ENCODE results near the gene CGREF1. TPM values are rescaled to one million over a fixed set of nuclear protein-coding genes. Genes with fewer than 3 reads are reported as not detected.

The CGREF1 gene
- total RNA-seq, 2 experiments from 2014 or later: not detected

DNA sequence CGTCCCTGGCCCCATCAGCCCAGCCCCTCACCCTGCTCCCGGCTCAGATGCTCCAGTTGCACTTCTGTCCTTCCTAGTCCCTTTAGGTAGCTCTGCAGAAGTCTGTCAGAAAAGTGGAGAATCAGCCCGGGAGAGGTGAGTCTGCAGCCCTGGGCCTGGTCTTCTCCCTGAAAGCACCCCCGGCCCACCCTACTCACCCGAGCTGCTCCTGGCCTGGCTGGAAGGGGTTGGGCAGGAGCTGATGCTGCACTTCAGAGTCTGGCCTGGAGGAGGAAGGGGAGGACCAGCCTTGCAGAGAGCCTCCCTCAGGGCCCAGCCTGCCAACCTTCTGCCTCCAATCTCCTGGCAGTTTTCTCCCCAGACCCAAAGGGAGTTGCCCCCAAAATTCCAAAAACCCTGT is 16.6 kb downstream of the CGREF1 start:
- Histone ChIP-seq H3K36me3 (ENCODE audit: insufficient read depth, low read length) (no peaks in the 10 kb centered on the region), H3K4me3 (ENCODE audit: low read depth, low read length, poor library complexity, severe bottlenecking) (no peak overlapping the region), H3K9me2 (ENCODE audit: insufficient read depth, low read length) (no peaks in the 10 kb centered on the region), H3K9me3 (ENCODE audit: low read length) (no peaks in the 10 kb centered on the region), H3K4me2 (ENCODE audit: low read length) (no peak overlapping the region), H3K4me1 (ENCODE audit: insufficient read depth, low read length, poor library complexity, severe bottlenecking) (peaks cover 10% of the 10 kb centered on the region), H2AFZ (ENCODE audit: low read length) (no peak overlapping the region), H4K20me1 (ENCODE audit: insufficient read depth, low read length) (no peaks in the 10 kb centered on the region), H3K79me2 (ENCODE audit: insufficient read depth, low read depth, low read length) (no peaks in the 10 kb centered on the region), H3K27ac (ENCODE audit: low read depth, low read length, poor library complexity, severe bottlenecking) (no peak overlapping the region)
- no peak for DNase-seq (ENCODE audit: low spot score)
- no TSS peak for BruUV-seq (replicated peaks)
- TF ChIP-seq EZH2phosphoT487 (IDR thresholded peaks at IDR 0.05; ENCODE audit: borderline replicate concordance, low read depth, low read length): no peak
- TF ChIP-seq, protein P1, sequence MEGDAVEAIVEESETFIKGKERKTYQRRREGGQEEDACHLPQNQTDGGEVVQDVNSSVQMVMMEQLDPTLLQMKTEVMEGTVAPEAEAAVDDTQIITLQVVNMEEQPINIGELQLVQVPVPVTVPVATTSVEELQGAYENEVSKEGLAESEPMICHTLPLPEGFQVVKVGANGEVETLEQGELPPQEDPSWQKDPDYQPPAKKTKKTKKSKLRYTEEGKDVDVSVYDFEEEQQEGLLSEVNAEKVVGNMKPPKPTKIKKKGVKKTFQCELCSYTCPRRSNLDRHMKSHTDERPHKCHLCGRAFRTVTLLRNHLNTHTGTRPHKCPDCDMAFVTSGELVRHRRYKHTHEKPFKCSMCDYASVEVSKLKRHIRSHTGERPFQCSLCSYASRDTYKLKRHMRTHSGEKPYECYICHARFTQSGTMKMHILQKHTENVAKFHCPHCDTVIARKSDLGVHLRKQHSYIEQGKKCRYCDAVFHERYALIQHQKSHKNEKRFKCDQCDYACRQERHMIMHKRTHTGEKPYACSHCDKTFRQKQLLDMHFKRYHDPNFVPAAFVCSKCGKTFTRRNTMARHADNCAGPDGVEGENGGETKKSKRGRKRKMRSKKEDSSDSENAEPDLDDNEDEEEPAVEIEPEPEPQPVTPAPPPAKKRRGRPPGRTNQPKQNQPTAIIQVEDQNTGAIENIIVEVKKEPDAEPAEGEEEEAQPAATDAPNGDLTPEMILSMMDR (conservative IDR thresholded peaks at IDR 0.05; ENCODE audit: low read length): no peak
- ChIA-PET CTCF (ENCODE audit: unreplicated experiment) (interaction anchor here (1.2 kb wide), 1 partner anchor 68 kb away, joined by 3 read pairs; no protein-coding TSS in a partner anchor), POLR2A (interaction anchor here (0.6 kb wide), 1 partner anchor 298 kb away, joined by 4 read pairs; no protein-coding TSS in a partner anchor)
- intact Hi-C loops (cut with micrococcal nuclease; ENCODE audit: unreplicated experiment): no loop called here

DNA sequence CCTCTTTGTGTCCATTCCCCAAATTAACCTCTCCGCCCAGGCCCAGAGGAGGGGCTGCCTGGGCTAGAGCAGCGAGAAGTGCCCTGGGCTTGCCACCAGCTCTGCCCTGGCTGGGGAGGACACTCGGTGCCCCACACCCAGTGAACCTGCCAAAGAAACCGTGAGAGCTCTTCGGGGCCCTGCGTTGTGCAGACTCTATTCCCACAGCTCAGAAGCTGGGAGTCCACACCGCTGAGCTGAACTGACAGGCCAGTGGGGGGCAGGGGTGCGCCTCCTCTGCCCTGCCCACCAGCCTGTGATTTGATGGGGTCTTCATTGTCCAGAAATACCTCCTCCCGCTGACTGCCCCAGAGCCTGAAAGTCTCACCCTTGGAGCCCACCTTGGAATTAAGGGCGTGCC is 18.9 kb downstream of the CGREF1 start:
- no peaks in the 10 kb centered on the region for H4K20me1 ChIP-seq (ENCODE audit: insufficient read depth, low read length)
- no peak for DNase-seq (ENCODE audit: low spot score)
- POLR2A ChIA-PET: no interaction called here
- intact Hi-C loops (cut with micrococcal nuclease; ENCODE audit: unreplicated experiment): no loop called here
- H3K4me3 ChIP-seq (ENCODE audit: low read depth, low read length, poor library complexity, severe bottlenecking): no peak overlapping the region
- H2AFZ ChIP-seq (ENCODE audit: low read length): no peak overlapping the region
- no peak overlapping the region for H3K4me2 ChIP-seq (ENCODE audit: low read length)
- no peak for TF ChIP-seq EZH2phosphoT487 (IDR thresholded peaks at IDR 0.05; ENCODE audit: borderline replicate concordance, low read depth, low read length)
- TF ChIP-seq, protein P1 (conservative IDR thresholded peaks at IDR 0.05; ENCODE audit: low read length): peak; percentile 37; the same call in 1 of the 2 replicates
- no peaks in the 10 kb centered on the region for H3K9me2 ChIP-seq (ENCODE audit: insufficient read depth, low read length)
- BruUV-seq (replicated peaks): no TSS peak
- H3K27ac ChIP-seq (ENCODE audit: low read depth, low read length, poor library complexity, severe bottlenecking): no peak overlapping the region
- H3K36me3 ChIP-seq (ENCODE audit: insufficient read depth, low read length): no peaks in the 10 kb centered on the region
- no peaks in the 10 kb centered on the region for H3K79me2 ChIP-seq (ENCODE audit: insufficient read depth, low read depth, low read length)
- CTCF ChIA-PET (ENCODE audit: unreplicated experiment): interaction anchor here (1.1 to 1.2 kb wide), 3 partner anchors 33 to 179 kb away, joined by 3 to 6 read pairs (median 3); no protein-coding TSS in a partner anchor
- peaks cover 14% of the 10 kb centered on the region for H3K4me1 ChIP-seq (ENCODE audit: insufficient read depth, low read length, poor library complexity, severe bottlenecking)
- no peaks in the 10 kb centered on the region for H3K9me3 ChIP-seq (ENCODE audit: low read length)

DNA sequence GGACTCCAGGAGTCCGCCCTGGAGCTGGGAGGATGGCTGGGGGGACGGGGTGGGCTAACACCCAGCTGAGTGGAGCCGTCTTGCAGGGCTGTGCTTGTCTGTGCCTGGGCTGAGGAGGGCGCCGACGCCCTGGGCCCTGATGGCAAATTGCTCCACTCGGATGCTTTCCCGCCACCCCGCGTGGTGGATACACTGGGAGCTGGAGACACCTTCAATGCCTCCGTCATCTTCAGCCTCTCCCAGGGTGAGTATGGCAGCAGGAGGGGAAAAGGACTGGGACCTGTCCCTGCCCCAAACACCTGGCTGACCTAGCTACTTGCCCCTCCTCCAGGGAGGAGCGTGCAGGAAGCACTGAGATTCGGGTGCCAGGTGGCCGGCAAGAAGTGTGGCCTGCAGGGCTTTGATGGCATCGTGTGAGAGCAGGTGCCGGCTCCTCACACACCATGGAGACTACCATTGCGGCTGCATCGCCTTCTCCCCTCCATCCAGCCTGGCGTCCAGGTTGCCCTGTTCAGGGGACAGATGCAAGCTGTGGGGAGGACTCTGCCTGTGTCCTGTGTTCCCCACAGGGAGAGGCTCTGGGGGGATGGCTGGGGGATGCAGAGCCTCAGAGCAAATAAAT is 19.5 kb downstream of the CGREF1 start:
- Histone ChIP-seq H3K4me1 (ENCODE audit: insufficient read depth, low read length, poor library complexity, severe bottlenecking) (peaks cover 14% of the 10 kb centered on the region), H3K4me3 (ENCODE audit: low read depth, low read length, poor library complexity, severe bottlenecking) (no peak overlapping the region), H3K9me3 (ENCODE audit: low read length) (no peaks in the 10 kb centered on the region), H3K27ac (ENCODE audit: low read depth, low read length, poor library complexity, severe bottlenecking) (no peak overlapping the region), H2AFZ (ENCODE audit: low read length) (no peak overlapping the region), H3K79me2 (ENCODE audit: insufficient read depth, low read depth, low read length) (no peaks in the 10 kb centered on the region), H3K4me2 (ENCODE audit: low read length) (no peak overlapping the region), H3K9me2 (ENCODE audit: insufficient read depth, low read length) (no peaks in the 10 kb centered on the region), H3K36me3 (ENCODE audit: insufficient read depth, low read length) (no peaks in the 10 kb centered on the region), H4K20me1 (ENCODE audit: insufficient read depth, low read length) (no peaks in the 10 kb centered on the region)
- ChIA-PET POLR2A (interaction anchor here (0.6 kb wide), 2 partner anchors 83 to 177 kb away, joined by 3 to 5 read pairs; no protein-coding TSS in a partner anchor), CTCF (ENCODE audit: unreplicated experiment) (interaction anchor here (0.8 to 1.2 kb wide), 4 partner anchors 34 to 200 kb away, joined by 3 to 6 read pairs (median 4); no protein-coding TSS in a partner anchor)
- BruUV-seq (replicated peaks): TSS peak; percentile 48
- no peak for DNase-seq (ENCODE audit: low spot score)
- no peak for TF ChIP-seq EZH2phosphoT487 (IDR thresholded peaks at IDR 0.05; ENCODE audit: borderline replicate concordance, low read depth, low read length)
- TF ChIP-seq, protein P1 (conservative IDR thresholded peaks at IDR 0.05; ENCODE audit: low read length): no peak
- intact Hi-C loops (cut with micrococcal nuclease; ENCODE audit: unreplicated experiment): no loop called here
